Skeletal muscle cell (primary cell): ENCODE results near the gene RHAG.
"Not testable (repeated sequence)": the region's sequence is repeated elsewhere in the genome, so short reads cannot be mapped to it uniquely, and the experiment has no call there.

Source experiments
- DNase-seq: peaks from one replicate; pipeline ENCODE4 v3.0.0-alpha.2; 2010; ENCODE audit warnings: low read depth
- H3K4me3 ChIP-seq: 2 replicates; pipeline ENCODE4 v1.5.1; 2011; ENCODE audit warnings: low read depth, mild to moderate bottlenecking, control low read depth, low read length, moderate library complexity

The RHAG gene

DNA sequence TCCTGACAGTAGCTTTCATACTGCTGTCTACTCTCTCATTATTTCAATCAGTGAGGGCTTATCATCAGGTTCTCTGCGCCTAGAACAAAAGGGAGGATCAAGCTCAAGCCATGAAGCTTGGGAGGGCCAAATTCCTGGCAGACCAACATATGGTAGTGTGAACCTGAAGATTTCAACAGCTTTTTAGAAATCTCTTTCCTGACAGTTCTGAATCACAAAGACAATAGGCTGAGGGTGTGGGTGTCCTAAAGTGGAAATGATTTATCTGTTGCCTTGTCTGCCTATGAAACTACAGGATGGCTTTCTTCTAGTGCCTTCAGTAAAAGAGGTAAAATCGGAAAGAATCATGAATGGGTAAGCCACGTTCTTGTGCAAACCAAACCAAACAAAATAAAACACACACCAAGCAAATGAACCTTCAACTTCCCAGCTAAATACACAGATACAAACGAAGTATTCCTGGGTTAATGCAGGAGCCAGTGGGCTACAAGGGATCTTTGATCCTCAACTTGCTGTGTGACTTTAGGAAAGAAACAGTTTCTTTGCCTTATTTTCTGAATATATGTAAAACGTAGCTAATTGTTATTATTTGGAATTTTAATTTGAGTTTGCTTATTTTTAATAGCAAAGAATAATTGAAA, 2.7 kb upstream of the RHAG start:
- no peak for DNase-seq
- no peak overlapping the region for H3K4me3 ChIP-seq

- DNase-seq: no peak
- no peak overlapping the region for H3K4me3 ChIP-seq
Measured at GRCh38 chr6:49637350-49637731, 702 bp upstream of the RHAG start.

DNA sequence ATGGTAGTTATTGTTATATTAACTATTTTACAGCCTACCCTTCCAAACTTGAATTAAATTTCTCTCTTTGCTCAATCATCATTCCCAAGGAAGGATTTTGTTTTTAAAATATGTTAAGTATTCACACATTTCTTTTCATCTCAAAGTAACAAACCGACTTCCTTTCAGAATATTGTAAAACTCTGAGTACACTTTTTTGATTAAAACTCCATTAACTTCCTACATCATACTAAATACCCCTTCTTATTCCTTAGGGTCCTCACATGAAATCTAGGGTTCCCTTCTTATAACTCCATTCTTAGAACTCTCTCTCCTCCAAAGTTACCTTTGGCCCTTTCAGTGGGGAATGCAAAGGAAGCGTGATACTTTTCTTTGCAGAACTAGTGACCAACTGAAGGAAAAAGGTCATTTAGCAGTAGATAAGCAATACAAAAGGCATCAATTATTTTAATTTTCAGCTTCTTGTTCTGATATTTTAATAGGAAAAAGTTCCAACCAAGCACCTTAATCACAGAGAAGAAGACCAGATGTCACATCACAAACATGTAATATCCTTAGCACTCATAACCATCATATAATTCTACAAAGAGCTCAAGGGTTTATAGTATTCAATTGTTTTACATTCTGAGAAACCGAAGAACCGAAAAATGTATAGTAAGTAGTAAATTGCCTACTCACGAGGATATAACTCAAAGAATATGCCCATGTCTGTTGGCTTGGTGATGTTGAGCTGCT, 494 bp downstream of the RHAG start:
- H3K4me3 ChIP-seq: no peak overlapping the region
- no peak for DNase-seq

DNA sequence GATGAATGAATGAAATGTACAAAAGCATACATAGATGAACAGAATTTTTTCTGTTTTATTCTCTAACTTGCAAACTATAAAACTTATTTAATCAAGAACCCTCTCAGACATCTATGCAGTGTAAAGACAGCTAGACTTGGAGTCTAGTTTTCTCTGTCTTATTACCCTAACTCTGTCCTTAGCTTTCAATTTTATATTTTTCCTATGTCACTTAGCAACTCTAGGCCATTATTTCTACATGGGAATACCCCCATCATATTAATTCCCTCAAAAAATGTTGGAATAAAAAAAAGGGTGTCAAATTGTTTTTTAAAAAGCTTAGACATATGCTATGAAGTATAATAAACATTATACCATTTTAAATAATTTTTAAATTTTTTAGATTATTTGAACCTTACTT, 1.2 kb downstream of the RHAG start:
- no peak for DNase-seq
- no peak overlapping the region for H3K4me3 ChIP-seq

DNA sequence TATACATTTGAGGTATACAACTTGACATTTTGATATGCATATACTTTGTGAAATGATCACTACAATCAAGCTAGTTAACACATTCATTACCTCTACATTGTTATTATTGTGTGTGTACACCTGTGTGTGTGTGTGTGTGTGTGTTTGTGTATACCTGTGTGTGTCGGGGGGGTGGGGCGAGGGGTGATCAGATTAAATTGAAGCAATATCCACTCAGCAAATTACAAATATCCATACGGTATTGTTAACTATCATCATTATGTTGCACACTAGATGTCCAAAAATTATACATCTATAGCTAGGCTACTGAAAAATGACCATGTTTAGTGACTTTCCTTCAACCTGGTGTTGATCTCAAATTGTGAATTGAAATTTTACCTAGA, 1.8 kb downstream of the RHAG start:
- DNase-seq: no peak
- H3K4me3 ChIP-seq: no peak overlapping the region

GRCh38 chr6:49634092-49634835, 2.4 kb downstream of the RHAG start:
- DNase-seq: no peak
- H3K4me3 ChIP-seq: no peak overlapping the region

DNA sequence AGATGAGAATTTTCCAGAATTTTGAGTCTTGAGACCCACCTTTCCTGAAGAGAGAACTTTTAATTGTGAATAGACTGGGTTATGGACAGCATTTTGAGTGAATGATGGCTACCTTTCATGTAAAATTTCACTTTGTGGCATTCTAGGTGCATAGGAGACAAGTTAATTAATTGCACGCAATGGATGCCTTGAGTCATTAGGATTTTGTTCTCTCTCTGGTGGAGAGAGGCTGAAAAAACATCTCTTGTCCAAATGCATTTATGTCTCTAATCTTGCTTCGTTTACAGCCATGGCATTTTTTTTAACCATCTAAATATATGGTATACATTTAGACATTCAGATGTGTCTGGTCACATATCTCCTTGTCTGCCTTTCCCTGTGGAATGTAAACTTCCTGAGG, 3.1 kb downstream of the RHAG start:
- H3K4me3 ChIP-seq: no peak overlapping the region
- no peak for DNase-seq

GRCh38 chr6:49632727-49633126, 3.9 kb downstream of the RHAG start:
- DNase-seq: no peak
- H3K4me3 ChIP-seq: no peak overlapping the region

DNA sequence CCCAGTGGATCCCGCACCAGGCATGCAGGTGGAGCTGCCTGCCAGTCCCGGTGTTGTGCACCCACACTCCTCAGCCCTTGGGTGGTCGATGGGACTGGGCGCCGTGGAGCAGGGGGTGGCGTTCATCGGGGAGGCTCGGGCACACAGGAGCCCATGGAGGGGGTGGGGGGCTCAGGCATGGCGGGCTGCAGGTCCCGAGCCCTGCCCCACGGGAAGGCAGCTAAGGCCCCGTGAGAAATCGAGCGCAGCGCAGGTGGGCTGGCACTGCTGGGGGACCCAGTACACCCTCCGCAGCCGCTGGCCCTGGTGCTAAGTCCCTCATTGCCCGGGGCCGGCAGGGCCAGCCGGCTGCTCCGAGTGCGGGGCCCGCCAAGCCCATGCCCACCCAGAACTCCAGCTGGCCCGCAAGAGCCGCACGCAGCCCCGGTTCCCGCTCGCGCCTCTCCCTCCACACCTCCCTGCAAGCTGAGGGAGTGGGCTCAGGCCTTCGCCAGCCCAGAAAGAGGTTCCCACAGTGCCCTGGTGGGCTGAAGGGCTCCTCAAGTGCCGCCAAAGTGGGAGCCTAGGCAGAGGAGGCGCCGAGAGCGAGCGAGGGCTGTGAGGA, 7.1 kb downstream of the RHAG start:
- DNase-seq, H3K4me3 ChIP-seq: not testable (repeated sequence)

GRCh38 chr6:49626811-49627210, 9.8 kb downstream of the RHAG start:
- H3K4me3 ChIP-seq: no peak overlapping the region
- no peak for DNase-seq

GRCh38 chr6:49618257-49618656, 18.4 kb downstream of the RHAG start:
- DNase-seq: no peak
- no peak overlapping the region for H3K4me3 ChIP-seq

DNA sequence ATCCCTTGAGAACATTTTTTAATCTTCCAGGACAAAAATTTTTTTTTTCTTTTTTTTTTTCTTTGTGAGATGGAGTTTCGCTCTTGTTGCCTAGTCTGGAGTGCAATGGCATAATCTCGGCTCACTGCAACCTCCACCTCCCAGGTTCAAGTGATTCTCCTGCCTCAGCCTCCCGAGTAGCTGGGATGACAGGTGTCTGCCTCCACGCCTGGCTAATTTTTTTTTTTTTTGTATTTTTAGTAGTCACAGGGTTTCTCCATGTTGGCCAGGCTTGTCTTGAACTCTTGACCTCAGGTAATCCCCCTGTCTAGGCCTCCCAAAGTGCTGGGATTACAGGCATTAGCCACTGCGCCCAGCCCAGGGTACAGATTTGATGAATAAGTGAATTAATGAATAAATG, 22.5 kb downstream of the RHAG start:
- not testable (repeated sequence) for H3K4me3 ChIP-seq, DNase-seq

GRCh38 chr6:49609285-49609684, 27.4 kb downstream of the RHAG start:
- no peak overlapping the region for H3K4me3 ChIP-seq
- DNase-seq: no peak

GRCh38 chr6:49608275-49608674, 28.4 kb downstream of the RHAG start:
- not testable (repeated sequence) for DNase-seq

DNA sequence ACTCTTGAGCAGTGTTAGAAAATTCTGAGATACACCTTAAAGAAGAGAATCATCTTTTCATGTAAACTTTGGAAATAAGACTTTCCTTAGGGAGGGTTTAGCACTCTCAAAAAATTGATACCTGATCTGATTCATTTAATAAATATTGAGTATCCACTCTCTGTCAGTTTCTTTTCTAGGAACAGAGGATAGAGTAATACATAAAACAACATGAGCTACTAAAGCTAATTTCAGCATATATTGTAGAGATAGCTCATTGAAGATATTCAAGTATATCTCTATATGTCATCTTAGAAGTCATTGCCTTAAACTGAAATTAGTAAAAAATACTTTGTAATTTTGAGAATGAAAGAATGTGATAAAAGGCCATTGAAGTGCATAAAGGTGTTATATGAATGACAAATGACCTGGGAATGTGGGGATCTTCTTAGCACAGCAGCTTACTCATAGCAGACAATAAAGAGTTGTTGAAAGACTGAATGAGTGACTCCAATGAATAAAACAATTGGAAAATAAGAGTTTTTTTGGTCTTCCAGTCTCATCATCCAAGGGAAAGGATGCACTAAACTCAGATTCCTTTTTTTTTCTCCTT, 29.2 kb downstream of the RHAG start:
- no peak for DNase-seq
- no peak overlapping the region for H3K4me3 ChIP-seq

More at GRCh38 chr6:49608275-49608674, 28.4 kb downstream of the RHAG start:
- H3K4me3 ChIP-seq: not testable (repeated sequence)

DNA sequence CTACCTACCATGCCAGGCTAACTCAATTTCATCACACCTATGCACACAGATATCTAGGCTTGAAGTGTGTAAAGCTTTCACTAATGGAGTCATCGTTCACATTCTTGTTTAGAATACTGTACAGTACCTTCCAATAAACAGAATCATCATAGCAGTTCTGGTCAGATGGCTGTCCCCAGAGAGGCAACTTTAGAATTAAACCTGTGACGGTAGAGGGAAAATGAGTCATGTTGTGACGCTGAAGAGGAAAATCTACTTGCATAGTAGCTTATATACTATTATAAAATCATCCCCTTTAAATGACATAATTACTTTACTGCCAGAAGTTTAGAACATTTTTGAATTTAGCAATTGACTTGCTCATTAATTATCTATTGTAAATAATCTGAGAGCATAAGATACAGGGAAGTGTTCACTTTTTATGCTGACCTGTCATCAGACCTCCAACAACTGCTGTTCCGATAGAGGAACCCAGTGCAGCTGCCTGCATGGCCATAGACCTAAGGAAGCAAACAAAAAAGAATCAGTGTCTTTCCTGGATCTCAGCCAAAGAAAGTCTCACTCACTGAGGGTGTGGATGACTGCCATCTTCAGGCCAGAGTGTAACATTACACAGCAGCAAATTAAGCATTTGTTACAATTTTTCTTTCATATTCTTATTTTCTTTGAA, 29.8 kb downstream of the RHAG start:
- no peak overlapping the region for H3K4me3 ChIP-seq
- peak; percentile 58 for DNase-seq

- H3K4me3 ChIP-seq, DNase-seq: not testable (repeated sequence)
Measured at GRCh38 chr6:49604080-49604479, 32.6 kb downstream of the RHAG start.

DNA sequence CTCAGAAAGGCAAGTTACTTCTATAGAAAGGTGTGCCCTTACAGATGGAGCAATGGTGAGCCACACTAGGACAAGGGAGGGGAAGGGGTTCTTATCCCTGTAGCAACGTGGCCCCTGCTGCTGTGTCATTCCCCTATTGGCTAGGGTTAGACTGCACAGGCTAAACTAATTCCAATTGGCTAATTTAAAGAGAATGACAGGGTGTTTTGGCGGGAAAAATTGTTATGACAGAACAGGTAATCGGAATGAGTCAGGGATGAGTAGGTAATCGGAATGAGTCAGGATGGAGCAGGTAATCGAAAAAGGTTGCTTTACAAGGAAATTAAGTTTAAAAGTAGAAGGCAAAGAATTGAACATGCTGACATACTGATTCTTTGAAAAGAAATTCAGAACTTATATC, 49.4 kb downstream of the RHAG start:
- H3K4me3 ChIP-seq, DNase-seq: not testable (repeated sequence)

GRCh38 chr6:49582529-49582928, 54.1 kb downstream of the RHAG start:
- no peak for DNase-seq
- H3K4me3 ChIP-seq: no peak overlapping the region
